Activated CD8-positive, alpha-beta memory T cell treated with anti-CD3 and anti-CD28 coated beads for 24 hours (primary cell): ENCODE data around the gene FAM114A1.

ENCODE experiments used
- DNase-seq: peaks from one replicate; pipeline ENCODE4 v3.0.0-alpha.2; 2020

The FAM114A1 gene

GRCh38 chr4:38859501-38859900 is 8.1 kb upstream of the FAM114A1 start:
- DNase-seq = no peak

- DNase-seq = peak; percentile 72
Measured at GRCh38 chr4:38860788-38861424, 6.7 kb upstream of the FAM114A1 start.

DNA sequence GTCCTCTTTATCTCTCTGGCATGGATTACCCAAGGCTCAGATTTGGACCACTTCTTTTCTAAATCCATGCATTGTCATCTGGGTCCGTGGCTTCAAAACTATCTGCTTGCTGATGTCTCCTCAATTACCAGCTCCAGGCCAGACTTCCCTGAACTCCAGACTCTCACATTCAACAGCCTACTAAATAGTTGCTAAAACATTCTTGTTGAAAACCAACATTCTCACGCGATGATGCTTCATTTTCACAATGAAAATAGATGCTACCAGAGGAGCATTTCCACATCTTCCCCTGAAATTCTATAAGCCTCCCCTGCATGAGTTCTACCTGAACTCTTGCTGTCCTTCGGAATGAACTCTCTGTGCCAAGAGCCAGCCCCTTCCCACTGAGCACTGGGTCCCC is 5.8 kb upstream of the FAM114A1 start:
- DNase-seq = no peak

GRCh38 chr4:38865445-38865844 is 2.2 kb upstream of the FAM114A1 start:
- DNase-seq = no peak

GRCh38 chr4:38866973-38867477 is 581 bp upstream of the FAM114A1 start:
- no peak for DNase-seq

- DNase-seq = no peak
Measured at GRCh38 chr4:38868059-38868960, 704 bp downstream of the FAM114A1 start.

- DNase-seq = no peak
Measured at GRCh38 chr4:38869511-38869910, 1.9 kb downstream of the FAM114A1 start.

- no peak for DNase-seq
Measured at GRCh38 chr4:38870098-38870808, 2.6 kb downstream of the FAM114A1 start.

DNA sequence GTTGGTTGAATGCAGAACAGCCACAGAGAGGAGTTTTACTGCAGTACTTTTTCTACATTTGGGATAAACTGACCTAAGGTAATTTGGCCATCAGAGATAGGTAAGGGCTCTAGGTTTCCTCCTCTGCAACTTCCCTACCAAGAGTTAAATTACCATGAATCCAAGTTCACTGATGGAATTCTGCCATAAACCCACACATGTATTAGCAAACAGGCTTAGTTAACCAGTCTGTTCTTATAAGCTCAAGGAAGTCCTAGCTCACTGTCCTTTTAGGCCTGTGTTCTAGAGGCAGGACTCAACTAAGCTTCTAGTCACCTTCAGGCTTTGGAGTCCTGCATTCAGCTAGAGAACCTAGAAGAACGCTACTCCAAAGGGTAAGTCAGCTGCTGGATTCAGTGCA is 4.0 kb downstream of the FAM114A1 start:
- no peak for DNase-seq

- DNase-seq = no peak
Measured at GRCh38 chr4:38872620-38873019, 5.0 kb downstream of the FAM114A1 start.

GRCh38 chr4:38873290-38873944 is 5.8 kb downstream of the FAM114A1 start:
- no peak for DNase-seq

GRCh38 chr4:38876636-38877035 is 9.0 kb downstream of the FAM114A1 start:
- DNase-seq = no peak

DNA sequence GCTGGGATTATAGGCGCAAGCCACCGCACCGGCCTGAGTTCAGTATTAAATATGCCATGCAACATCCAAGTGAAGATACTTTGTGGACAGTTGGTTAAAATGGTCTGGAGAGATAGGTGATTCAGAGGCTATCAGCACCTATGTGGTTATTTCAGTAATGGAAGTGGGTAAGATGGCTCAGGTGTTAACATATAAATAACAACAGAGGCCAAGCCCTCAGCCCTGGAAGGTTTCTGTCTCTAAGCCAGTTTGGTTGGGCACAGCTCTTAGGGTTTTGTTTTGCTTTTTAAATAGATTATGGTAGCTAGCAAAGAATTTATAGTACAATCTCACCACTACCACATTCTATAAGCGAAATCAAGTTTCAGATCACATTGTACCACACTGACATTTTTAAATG is 16.6 kb downstream of the FAM114A1 start:
- DNase-seq = no peak

DNA sequence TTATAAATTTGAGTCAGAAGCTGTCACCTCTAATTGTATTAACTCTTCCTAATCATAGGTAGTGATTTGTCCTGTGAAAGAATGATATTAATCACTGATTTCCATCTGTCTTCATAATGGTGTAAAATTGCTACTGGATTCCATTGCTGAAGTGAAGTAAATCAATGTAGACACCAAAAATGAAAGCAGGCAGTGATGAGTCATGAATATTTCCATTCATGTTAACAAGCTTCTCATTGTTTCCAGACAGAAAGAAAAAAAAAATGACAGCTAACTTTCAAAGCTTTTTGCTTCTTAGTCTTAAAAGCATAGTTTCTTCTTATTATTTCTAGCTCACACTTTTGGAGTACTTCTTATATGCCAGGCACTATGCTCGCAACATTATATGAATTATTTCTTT is 21.5 kb downstream of the FAM114A1 start:
- no peak for DNase-seq

DNA sequence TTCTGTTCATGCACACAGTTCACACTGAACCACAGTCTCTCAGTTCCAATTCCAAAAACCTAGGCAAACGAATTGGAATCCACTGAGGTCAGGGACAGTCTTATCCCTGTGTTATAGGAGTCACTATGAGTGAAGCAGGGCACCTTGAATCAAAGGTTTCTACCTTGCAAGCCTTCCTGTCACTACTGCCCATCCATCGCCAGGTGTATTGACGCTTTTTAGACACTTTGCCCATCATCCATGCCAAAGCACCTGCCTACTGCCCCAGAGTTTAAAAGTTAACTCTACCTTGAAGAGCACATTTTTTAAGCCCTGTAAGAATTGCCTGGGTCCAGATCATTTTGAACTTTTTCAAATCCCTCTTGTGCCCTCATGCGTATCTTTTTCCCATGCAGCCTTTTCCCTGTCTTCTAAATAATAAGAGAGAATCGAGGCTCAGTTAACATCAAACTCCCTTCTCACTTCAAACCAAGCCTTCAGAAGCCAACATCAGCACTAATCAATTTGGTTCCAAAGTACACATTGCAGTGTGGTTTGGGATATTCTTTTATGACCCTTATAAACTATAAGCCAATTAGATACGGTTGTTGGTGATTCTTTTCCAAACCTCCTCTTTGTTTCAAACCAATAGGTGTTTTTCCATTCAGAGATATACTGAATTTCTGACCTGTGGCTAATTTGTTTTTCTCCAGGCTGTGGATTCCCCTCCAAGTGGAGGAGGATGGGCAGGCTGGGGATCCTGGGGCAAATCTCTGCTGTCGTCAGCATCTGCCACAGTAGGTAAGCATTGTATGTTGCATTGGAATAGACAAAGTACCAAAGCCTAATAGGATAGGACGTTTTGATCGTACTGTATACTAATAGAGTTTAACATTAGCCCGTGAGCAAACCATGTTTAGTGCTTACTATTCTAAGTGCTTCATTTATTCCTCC is 23.7 kb downstream of the FAM114A1 start:
- no peak for DNase-seq

DNA sequence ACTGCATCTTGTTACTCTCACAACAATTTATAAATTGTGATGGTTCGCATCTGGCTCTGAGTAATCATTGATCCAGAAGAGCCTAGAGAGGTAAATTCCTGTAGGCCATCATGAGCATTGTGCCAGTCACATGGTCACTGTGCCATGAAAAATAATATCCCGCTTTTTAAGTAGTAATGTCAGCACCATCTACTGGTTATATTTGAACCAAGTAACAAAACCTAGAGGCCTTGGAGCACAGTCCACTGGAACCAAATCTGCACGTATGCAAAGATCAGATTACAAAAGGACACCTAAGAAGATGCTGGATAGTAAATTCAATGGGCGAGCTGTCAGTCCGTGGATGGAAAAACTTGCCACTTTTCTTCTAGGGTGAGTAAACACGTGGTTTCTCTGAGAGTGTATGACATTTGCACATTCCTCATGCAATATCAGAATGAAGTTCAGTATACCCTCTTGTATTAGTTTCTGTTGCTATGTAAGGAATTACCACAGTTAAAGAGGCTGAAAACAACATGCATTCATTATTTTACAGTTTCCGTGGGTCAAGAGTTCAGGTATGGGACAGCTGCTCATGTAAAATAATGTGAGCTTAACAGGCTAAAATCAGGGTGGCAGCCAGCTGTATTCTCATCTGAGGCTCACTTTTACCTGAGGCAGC is 26.8 kb downstream of the FAM114A1 start:
- DNase-seq = no peak

- DNase-seq = no peak
Measured at GRCh38 chr4:38896940-38897339, 29.3 kb downstream of the FAM114A1 start.

DNA sequence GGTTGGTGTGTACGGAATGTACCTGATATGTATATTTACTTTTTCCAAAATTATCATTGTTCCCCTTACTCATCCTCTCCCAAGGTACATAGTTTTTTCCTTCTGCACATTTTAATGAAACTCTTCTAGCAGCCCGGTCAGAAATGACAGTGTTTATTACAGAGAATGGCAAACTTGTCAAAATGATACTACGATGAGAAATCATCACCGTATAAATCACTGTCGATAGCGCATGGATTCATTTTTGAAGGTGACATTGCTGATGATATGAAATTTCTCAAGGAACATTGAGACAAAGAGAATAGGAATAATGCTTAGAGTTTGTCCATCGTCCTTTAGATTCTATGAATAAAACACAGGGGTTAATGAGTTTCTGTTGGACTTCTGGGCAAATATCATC is 30.6 kb downstream of the FAM114A1 start:
- no peak for DNase-seq

DNA sequence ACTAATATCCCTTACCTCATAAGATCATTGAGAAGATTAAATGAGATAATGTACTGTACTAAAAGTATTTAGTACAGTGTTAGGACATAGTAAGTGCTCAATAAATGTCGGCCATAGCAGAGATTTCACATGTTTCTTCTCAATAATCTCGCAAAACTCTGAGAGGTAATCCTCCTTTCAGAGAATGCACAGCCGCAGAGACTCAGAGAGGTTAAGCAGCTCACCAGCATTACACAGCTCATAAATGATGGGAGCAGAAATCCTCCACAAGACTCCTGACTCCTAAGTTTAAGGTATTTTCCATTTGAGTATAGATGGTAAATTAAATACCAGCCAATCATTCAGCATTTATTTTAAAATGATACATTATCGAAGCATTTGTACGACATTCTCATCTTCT is 34.6 kb downstream of the FAM114A1 start:
- DNase-seq = no peak

DNA sequence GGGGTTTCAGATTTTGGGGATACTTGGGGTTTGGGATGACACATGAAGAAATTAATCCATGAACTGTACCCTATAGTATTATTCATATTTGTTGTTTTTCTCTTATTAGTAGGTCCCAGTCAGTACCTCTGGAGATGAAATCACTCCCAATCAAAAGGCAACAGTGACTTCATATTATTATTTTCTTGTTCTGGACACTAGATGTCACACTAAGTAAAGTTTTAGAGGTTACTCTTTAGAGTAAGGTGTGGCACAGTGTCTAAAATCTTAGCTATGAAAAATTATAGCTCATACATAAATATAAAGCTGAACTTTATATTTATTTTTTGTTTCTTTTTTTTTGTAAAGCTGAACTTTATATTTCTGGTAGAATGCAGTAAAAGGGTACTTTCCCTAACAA is 35.1 kb downstream of the FAM114A1 start:
- DNase-seq = no peak

- DNase-seq = no peak
Measured at GRCh38 chr4:38904090-38904666, 36.6 kb downstream of the FAM114A1 start.
